ENCODE results near the gene GNG3. TPM values are rescaled to one million over a fixed set of nuclear protein-coding genes. Genes with fewer than 3 reads are reported as not detected.

GNG3 gene
- total RNA-seq, 1 donor from 2014 or later: not detected

DNA sequence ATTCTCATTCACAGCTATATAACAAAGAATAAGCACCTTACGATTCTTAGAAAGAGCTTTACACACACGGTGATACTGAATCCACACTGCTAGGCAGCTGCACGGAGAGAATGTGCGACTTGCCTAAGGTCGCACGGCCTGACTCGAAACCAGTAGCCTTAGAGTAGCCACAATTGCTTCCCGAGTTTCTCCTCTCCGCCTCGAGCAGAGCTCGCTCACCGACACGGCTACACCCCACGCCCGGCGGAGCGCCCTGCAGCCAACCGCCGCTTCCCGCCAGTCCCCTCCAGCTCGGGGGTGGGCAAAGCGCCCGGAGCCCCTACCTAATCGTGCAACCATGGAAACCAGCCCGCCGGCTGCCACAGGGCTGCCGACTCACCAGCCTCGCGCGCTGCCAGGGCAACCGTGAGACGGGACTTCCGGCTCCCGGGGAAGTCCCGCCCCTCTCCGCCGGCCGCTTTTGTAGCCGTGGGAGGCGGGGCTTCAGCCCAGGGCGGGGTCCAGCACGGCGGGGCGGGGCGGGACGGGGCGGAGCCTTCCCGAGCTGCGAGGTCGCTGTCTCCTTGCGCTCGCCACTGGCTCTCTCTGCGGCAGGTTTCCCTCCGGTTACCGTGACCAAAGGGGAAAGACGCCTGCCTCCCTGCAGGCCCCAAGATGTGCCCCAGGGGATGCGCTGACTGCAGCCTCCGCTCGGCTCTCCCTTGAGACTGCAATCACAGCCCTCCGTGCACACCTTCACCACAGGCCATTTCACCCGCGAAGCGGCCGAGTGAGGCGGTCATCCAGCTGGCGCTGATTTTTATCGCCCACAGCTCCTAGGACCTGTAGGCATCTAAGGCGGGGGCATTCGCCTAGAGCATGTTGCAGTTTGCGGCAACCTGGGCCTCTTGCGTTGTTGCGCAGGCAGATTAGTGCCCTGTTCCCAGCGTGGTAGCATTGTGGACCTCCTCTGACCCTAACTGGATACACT is 1.3 kb upstream of the GNG3 start:
- peak overlapping the region; percentile 67 to 89 (median 82) for H3K9ac ChIP-seq (ENCODE audit: low read depth in 1 of 3, low read length in 3 of 3)
- peaks cover 40 to 48% (median 47%) of the 10 kb centered on the region in 3 donors for H3K4me1 ChIP-seq (ENCODE audit: control insufficient read depth in 3 of 3, insufficient read depth in 3 of 3, low read length in 3 of 3)
- peaks cover 14 to 18% (median 15%) of the 10 kb centered on the region in 3 donors for H3K36me3 ChIP-seq (ENCODE audit: control insufficient read depth in 3 of 3, insufficient read depth in 3 of 3, low read length in 3 of 3)
- H3K4me3 ChIP-seq (ENCODE audit: low read length in 3 of 3): peak overlapping the region; percentile 82 to 92 (median 83)
- no peaks in the 10 kb centered on the region for H3K27me3 ChIP-seq (ENCODE audit: control insufficient read depth in 3 of 3, insufficient read depth in 3 of 3, low read length in 3 of 3)
- H3K27ac ChIP-seq (ENCODE audit: low read depth, low read length): peak overlapping the region; percentile 81
- H3K9me3 ChIP-seq (ENCODE audit: control insufficient read depth in 3 of 3, low read length in 3 of 3): no peaks in the 10 kb centered on the region

DNA sequence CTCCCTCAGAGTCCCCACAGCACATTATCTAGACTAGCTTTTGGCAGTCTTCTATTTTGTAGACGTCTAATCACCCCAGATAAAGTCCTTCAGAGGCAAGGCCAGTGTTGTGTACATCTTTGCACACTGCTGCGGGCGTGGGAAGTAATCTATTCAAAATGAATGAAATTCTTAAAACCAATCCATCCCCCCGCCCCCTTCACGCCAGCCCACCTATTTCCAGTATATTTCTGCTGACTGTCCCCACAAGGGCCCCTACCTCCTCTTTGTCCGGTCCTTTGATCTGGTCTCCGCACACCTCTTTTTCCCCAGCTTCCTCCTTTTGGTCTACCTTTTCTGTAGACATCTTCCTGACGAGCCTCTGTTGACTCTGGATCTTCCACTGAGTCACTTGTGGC is 627 bp upstream of the GNG3 start:
- H3K27ac ChIP-seq (ENCODE audit: low read depth, low read length): peak overlapping the region; percentile 81
- H3K27me3 ChIP-seq (ENCODE audit: control insufficient read depth in 3 of 3, insufficient read depth in 3 of 3, low read length in 3 of 3): no peaks in the 10 kb centered on the region
- peak overlapping the region; percentile 82 to 90 (median 83) for H3K4me3 ChIP-seq (ENCODE audit: low read length in 3 of 3)
- H3K36me3 ChIP-seq (ENCODE audit: control insufficient read depth in 3 of 3, insufficient read depth in 3 of 3, low read length in 3 of 3): peaks cover 9 to 13% (median 11%) of the 10 kb centered on the region in 3 donors
- peak overlapping the region; percentile 35 to 89 (median 82) for H3K9ac ChIP-seq (ENCODE audit: low read depth in 1 of 3, low read length in 3 of 3)
- H3K9me3 ChIP-seq (ENCODE audit: control insufficient read depth in 3 of 3, low read length in 3 of 3): no peaks in the 10 kb centered on the region
- H3K4me1 ChIP-seq (ENCODE audit: control insufficient read depth in 3 of 3, insufficient read depth in 3 of 3, low read length in 3 of 3): peaks cover 40 to 48% (median 47%) of the 10 kb centered on the region in 3 donors

DNA sequence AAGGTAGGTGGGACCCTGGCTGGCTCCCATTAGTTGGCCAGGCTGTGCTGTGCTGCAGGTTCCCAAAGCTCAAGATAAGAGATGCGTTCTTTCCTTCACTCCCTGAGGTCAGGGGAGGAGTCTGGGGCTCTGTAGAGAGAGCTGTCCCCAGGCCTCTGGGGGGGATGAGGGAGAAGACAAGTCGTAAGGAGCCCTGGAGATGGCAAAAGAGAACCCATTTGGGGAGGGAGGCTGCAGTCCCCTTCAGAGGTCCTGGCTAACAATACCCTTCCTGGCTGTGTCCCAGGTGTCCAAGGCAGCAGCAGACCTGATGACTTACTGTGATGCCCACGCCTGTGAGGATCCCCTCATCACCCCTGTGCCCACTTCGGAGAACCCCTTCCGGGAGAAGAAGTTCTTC is 916 bp downstream of the GNG3 start:
- Histone ChIP-seq H3K4me1 (ENCODE audit: control insufficient read depth in 3 of 3, insufficient read depth in 3 of 3, low read length in 3 of 3) (peaks cover 40 to 52% (median 50%) of the 10 kb centered on the region in 3 donors), H3K27me3 (ENCODE audit: control insufficient read depth in 3 of 3, insufficient read depth in 3 of 3, low read length in 3 of 3) (no peaks in the 10 kb centered on the region), H3K9ac (ENCODE audit: low read depth in 1 of 3, low read length in 3 of 3) (peak overlapping the region; percentile 96 to 99 (median 99)), H3K4me3 (ENCODE audit: low read length in 3 of 3) (peak overlapping the region; percentile 88 to 97 (median 93)), H3K27ac (ENCODE audit: low read depth, low read length) (peak overlapping the region; percentile 88), H3K36me3 (ENCODE audit: control insufficient read depth in 3 of 3, insufficient read depth in 3 of 3, low read length in 3 of 3) (peaks cover 12 to 16% (median 15%) of the 10 kb centered on the region in 3 donors), H3K9me3 (ENCODE audit: control insufficient read depth in 3 of 3, low read length in 3 of 3) (no peaks in the 10 kb centered on the region)

DNA sequence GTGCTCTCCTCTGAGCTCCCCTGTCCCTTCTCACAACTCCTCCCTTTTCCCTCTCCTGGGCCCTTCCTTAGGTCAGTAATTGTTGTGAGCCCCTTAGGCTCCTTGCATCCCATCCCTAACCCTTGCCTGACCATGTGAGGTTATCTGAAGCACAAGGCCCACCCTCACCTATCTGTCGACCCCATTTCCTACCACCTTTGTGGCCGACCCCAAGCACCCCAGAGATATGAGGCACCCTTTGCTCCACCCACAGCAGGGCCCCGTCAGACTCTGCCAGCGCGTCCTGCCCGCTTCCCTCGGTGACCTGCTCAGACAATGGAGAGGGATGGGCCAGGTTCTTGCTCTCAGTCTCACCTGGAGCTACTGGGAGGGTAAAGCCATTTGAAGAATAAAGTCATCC is 1.3 kb downstream of the GNG3 start:
- Histone ChIP-seq H3K9me3 (ENCODE audit: control insufficient read depth in 3 of 3, low read length in 3 of 3) (no peaks in the 10 kb centered on the region), H3K27me3 (ENCODE audit: control insufficient read depth in 3 of 3, insufficient read depth in 3 of 3, low read length in 3 of 3) (no peaks in the 10 kb centered on the region), H3K36me3 (ENCODE audit: control insufficient read depth in 3 of 3, insufficient read depth in 3 of 3, low read length in 3 of 3) (peaks cover 12 to 20% (median 19%) of the 10 kb centered on the region in 3 donors), H3K27ac (ENCODE audit: low read depth, low read length) (peak overlapping the region; percentile 88), H3K9ac (ENCODE audit: low read depth in 1 of 3, low read length in 3 of 3) (peak overlapping the region; percentile 96 to 99 (median 99)), H3K4me3 (ENCODE audit: low read length in 3 of 3) (peak overlapping the region; percentile 88 to 97 (median 93)), H3K4me1 (ENCODE audit: control insufficient read depth in 3 of 3, insufficient read depth in 3 of 3, low read length in 3 of 3) (peaks cover 40 to 53% (median 51%) of the 10 kb centered on the region in 3 donors)

DNA sequence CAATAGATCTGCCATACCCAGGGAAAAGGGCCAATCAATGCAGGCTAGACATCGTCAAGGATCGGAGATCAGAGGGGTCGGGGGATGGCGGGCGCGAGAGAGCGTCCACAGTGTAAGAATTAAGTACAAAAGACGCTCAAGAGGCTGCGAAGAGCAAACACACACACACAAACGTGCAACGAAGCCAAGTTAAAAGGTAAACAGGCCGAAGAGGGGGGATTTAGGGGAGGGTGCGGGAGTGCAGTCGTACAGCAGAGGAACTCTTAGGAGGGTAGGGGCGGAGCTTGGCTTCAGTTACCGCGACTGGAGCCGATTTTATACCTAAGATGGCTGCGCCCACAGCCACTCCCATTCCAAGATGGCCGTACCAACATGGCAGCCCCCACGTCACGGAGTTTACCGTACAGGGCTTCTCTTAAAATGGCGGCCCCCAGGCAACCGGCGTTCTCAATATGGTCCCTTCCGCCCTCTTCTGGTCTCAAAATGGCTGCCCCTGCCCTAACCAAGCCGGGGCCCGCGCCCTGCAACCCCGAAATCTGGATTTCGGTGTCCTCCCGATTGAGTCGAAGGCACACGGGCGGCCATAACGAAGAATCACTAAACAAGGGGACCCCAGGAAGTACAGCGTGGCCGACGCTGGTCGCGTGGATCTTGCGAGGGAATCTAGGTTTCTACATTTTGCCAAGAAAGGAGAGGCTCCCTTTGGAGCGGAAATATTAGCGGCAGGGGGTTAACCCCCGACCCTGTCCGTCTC is 1.9 kb downstream of the GNG3 start:
- H3K4me1 ChIP-seq (ENCODE audit: control insufficient read depth in 3 of 3, insufficient read depth in 3 of 3, low read length in 3 of 3): peaks cover 40 to 53% (median 51%) of the 10 kb centered on the region in 3 donors
- H3K9ac ChIP-seq (ENCODE audit: low read depth in 1 of 3, low read length in 3 of 3): peak overlapping the region; percentile 96 to 99 (median 99)
- peak overlapping the region; percentile 88 to 97 (median 93) for H3K4me3 ChIP-seq (ENCODE audit: low read length in 3 of 3)
- peak overlapping the region; percentile 88 for H3K27ac ChIP-seq (ENCODE audit: low read depth, low read length)
- H3K36me3 ChIP-seq (ENCODE audit: control insufficient read depth in 3 of 3, insufficient read depth in 3 of 3, low read length in 3 of 3): peaks cover 15 to 25% (median 24%) of the 10 kb centered on the region in 3 donors
- H3K27me3 ChIP-seq (ENCODE audit: control insufficient read depth in 3 of 3, insufficient read depth in 3 of 3, low read length in 3 of 3): no peaks in the 10 kb centered on the region
- H3K9me3 ChIP-seq (ENCODE audit: control insufficient read depth in 3 of 3, low read length in 3 of 3): no peaks in the 10 kb centered on the region

DNA sequence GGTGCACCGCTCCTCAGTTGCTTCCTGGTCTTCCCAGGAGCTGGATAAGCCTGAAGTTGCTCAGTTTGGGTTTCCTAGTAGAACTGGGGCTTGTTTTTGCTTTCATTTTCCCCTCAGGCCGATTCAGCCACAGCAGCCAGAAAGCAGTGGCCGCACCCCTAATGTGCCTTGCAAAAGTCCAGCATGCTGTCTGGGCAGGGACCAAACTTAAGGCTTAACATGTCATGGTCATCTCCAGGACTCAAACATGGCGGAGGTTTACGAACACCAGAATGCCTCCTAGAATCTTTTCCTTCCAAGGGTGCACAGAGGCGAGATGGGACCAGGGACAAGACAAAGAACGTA is 2.5 kb downstream of the GNG3 start:
- Histone ChIP-seq H3K4me1 (ENCODE audit: control insufficient read depth in 3 of 3, insufficient read depth in 3 of 3, low read length in 3 of 3) (peaks cover 40 to 51% (median 49%) of the 10 kb centered on the region in 3 donors), H3K9ac (ENCODE audit: low read depth in 1 of 3, low read length in 3 of 3) (peak overlapping the region; percentile 81 to 99 (median 99)), H3K9me3 (ENCODE audit: control insufficient read depth in 3 of 3, low read length in 3 of 3) (no peaks in the 10 kb centered on the region), H3K27me3 (ENCODE audit: control insufficient read depth in 3 of 3, insufficient read depth in 3 of 3, low read length in 3 of 3) (no peaks in the 10 kb centered on the region), H3K4me3 (ENCODE audit: low read length in 3 of 3) (peak overlapping the region; percentile 88 to 97 (median 93)), H3K27ac (ENCODE audit: low read depth, low read length) (peak overlapping the region; percentile 88), H3K36me3 (ENCODE audit: control insufficient read depth in 3 of 3, insufficient read depth in 3 of 3, low read length in 3 of 3) (peaks cover 15 to 29% (median 28%) of the 10 kb centered on the region in 3 donors)

DNA sequence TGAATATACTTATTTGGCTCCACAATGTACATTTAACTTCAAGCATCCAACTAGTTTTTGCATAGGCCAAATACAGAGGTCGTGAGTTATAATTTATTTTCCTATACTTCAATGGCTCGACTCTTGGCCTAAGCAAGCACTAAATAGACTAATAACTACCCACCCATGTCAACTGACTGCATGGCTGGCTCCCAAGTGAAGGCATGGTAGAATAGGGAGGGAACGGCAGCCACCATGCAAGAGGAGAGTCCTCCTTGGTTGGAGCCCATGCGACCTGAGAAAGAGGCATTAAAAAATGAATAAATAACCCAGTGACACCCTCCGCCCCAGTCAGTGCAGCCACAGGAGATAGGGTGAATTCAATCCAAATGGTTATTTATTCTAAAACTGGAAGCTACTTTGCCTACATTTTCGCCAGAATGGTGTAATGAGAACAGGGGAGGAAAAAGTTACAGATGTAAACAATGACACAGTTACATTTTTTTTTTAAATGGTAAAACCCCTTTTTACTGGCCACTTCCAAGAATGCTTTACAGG is 4.9 kb downstream of the GNG3 start:
- H3K27ac ChIP-seq (ENCODE audit: low read depth, low read length): no peak overlapping the region
- H3K27me3 ChIP-seq (ENCODE audit: control insufficient read depth in 3 of 3, insufficient read depth in 3 of 3, low read length in 3 of 3): no peaks in the 10 kb centered on the region
- no peak overlapping the region for H3K9ac ChIP-seq (ENCODE audit: low read depth in 1 of 3, low read length in 3 of 3)
- H3K4me1 ChIP-seq (ENCODE audit: control insufficient read depth in 3 of 3, insufficient read depth in 3 of 3, low read length in 3 of 3): peaks cover 21 to 31% (median 30%) of the 10 kb centered on the region in 3 donors
- peaks cover 34 to 51% (median 49%) of the 10 kb centered on the region in 3 donors for H3K36me3 ChIP-seq (ENCODE audit: control insufficient read depth in 3 of 3, insufficient read depth in 3 of 3, low read length in 3 of 3)
- no peaks in the 10 kb centered on the region for H3K9me3 ChIP-seq (ENCODE audit: control insufficient read depth in 3 of 3, low read length in 3 of 3)
- no peak overlapping the region for H3K4me3 ChIP-seq (ENCODE audit: low read length in 3 of 3)

DNA sequence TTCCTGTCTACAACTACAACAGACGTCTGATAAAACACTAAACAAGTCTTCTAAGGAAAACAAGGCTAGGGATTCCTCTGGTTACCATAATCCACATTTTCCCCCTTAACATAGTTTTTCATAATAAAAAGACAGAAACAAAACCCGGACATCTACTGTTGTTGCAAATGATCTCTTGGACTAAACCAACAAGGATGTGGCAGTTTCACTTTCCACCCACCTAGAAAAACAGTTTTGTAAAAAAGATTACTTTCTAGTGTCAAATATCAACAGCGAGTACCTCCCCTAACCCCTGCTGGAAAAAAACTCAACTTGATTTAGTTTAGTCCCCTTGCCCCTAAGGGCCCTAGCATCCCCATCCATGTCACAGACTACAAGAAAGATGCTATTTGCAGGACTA is 5.4 kb downstream of the GNG3 start:
- H3K27me3 ChIP-seq (ENCODE audit: control insufficient read depth in 3 of 3, insufficient read depth in 3 of 3, low read length in 3 of 3): no peaks in the 10 kb centered on the region
- peak overlapping the region; percentile 23 for H3K27ac ChIP-seq (ENCODE audit: low read depth, low read length)
- peaks cover 21 to 27% (median 27%) of the 10 kb centered on the region in 3 donors for H3K4me1 ChIP-seq (ENCODE audit: control insufficient read depth in 3 of 3, insufficient read depth in 3 of 3, low read length in 3 of 3)
- H3K9ac ChIP-seq (ENCODE audit: low read depth in 1 of 3, low read length in 3 of 3): no peak overlapping the region
- peaks cover 38 to 57% (median 54%) of the 10 kb centered on the region in 3 donors for H3K36me3 ChIP-seq (ENCODE audit: control insufficient read depth in 3 of 3, insufficient read depth in 3 of 3, low read length in 3 of 3)
- no peak overlapping the region for H3K4me3 ChIP-seq (ENCODE audit: low read length in 3 of 3)
- H3K9me3 ChIP-seq (ENCODE audit: control insufficient read depth in 3 of 3, low read length in 3 of 3): no peaks in the 10 kb centered on the region

DNA sequence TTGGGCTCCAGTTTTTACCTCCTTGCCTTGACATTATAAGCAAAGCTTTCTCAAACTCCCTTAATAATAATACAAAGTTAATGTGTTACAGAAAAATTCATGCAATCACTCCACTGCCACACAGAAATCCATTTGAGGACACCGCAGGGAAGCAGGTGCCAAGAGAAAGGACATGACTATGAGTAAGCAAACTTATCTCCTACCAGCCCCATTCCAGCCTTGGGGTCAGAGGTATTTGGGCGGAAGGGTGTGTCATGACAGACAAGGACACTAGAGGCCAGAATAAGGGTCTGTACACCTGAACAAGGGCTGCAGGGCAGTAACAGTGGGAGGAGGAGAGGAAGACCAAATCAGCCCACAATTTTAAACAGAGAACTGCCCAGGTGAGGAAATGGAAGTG is 5.9 kb downstream of the GNG3 start:
- H3K27me3 ChIP-seq (ENCODE audit: control insufficient read depth in 3 of 3, insufficient read depth in 3 of 3, low read length in 3 of 3): no peaks in the 10 kb centered on the region
- no peak overlapping the region for H3K4me3 ChIP-seq (ENCODE audit: low read length in 3 of 3)
- H3K36me3 ChIP-seq (ENCODE audit: control insufficient read depth in 3 of 3, insufficient read depth in 3 of 3, low read length in 3 of 3): peaks cover 40 to 59% (median 56%) of the 10 kb centered on the region in 3 donors
- peak overlapping the region; percentile 23 for H3K27ac ChIP-seq (ENCODE audit: low read depth, low read length)
- peak overlapping the region in 1 of 3 donors; percentile 28 for H3K9ac ChIP-seq (ENCODE audit: low read depth in 1 of 3, low read length in 3 of 3)
- peaks cover 19 to 22% (median 22%) of the 10 kb centered on the region in 3 donors for H3K4me1 ChIP-seq (ENCODE audit: control insufficient read depth in 3 of 3, insufficient read depth in 3 of 3, low read length in 3 of 3)
- no peaks in the 10 kb centered on the region for H3K9me3 ChIP-seq (ENCODE audit: control insufficient read depth in 3 of 3, low read length in 3 of 3)
